Nephron (organoid): ENCODE results near the gene BCAS3.
"Not testable (repeated sequence)": the region's sequence is repeated elsewhere in the genome, so short reads cannot be mapped to it uniquely, and the experiment has no call there.

Experiments
- H3K27ac Mint-ChIP-seq, 3 experiments: 2 replicates each; pipeline ENCODE4 v1.8.0; 2020; ENCODE audit warnings: mixed read lengths in 3 of 3, mild to moderate bottlenecking in 2 of 3, moderate library complexity in 1 of 3
- H3K27me3 Mint-ChIP-seq: 2 replicates; pipeline ENCODE4 v1.8.0; 2021; ENCODE audit warnings: low read depth, mild to moderate bottlenecking, moderate library complexity, mixed read lengths
- H3K36me3 Mint-ChIP-seq: 2 replicates; pipeline ENCODE4 v1.8.0; 2020; ENCODE audit warnings: low read depth, mixed read lengths
- H3K4me1 Mint-ChIP-seq: 2 replicates; pipeline ENCODE4 v1.8.0; 2020; ENCODE audit warnings: mixed read lengths
- H3K4me3 Mint-ChIP-seq, 3 experiments: 2 replicates each; pipeline ENCODE4 v1.8.0; 2020; ENCODE audit warnings: mild to moderate bottlenecking in 3 of 3, mixed read lengths in 3 of 3, moderate library complexity in 2 of 3
- H3K9me3 Mint-ChIP-seq: 2 replicates; pipeline ENCODE4 v1.8.0; 2020; ENCODE audit warnings: mixed read lengths
- TF ChIP-seq, protein P1 (sequence below), 3 experiments: fragments of 200-600 bp; sonication (generic); IDR thresholded peaks; one replicate each; pipeline ENCODE4 v1.5.0; 2021; ENCODE audit warnings: antibody characterized with exemption in 3 of 3; ENCODE audit not compliant: unreplicated experiment in 3 of 3

The BCAS3 gene

DNA sequence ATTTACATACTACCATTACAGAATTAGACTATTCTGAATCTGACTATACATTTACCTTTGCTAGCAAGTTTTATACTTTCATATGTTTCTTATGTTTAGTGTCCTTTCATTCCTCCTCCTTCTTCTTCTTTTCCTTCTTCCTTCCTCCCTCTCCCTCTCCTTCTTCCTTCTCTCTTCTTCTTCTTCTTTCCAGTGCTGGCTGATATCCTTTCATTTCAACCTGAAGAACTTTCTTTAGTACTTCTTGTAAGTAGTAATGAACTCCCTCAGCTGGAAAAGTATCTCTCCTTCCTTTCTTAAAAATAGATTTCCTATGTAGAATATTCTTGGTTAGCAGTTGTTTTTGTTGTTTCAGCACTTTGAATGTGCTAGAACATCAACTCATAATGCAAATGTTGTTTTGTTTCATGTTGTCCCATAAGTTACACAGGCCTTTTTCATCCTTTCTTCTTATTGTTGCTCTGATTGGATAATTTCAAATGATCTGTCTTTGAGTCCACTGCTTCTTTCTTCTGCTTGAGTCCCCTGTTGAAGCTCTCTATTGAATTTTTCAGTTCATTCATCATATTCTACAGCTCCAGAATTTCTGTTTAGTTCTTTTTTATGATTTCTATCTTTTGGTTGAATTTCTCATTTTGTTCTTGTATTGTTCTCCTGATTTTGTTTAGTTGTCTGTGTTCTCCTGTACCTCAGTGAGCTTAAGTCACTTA lies 759.5 kb downstream of the BCAS3 start:
- peaks cover 44% of the 10 kb centered on the region for H3K9me3 Mint-ChIP-seq
- no peak overlapping the region for H3K27ac Mint-ChIP-seq
- H3K27me3 Mint-ChIP-seq: peaks cover 24% of the 10 kb centered on the region
- no peak overlapping the region for H3K4me3 Mint-ChIP-seq
- H3K4me1 Mint-ChIP-seq: no peaks in the 10 kb centered on the region
- H3K36me3 Mint-ChIP-seq: peaks cover 5% of the 10 kb centered on the region
- TF ChIP-seq, protein P1, sequence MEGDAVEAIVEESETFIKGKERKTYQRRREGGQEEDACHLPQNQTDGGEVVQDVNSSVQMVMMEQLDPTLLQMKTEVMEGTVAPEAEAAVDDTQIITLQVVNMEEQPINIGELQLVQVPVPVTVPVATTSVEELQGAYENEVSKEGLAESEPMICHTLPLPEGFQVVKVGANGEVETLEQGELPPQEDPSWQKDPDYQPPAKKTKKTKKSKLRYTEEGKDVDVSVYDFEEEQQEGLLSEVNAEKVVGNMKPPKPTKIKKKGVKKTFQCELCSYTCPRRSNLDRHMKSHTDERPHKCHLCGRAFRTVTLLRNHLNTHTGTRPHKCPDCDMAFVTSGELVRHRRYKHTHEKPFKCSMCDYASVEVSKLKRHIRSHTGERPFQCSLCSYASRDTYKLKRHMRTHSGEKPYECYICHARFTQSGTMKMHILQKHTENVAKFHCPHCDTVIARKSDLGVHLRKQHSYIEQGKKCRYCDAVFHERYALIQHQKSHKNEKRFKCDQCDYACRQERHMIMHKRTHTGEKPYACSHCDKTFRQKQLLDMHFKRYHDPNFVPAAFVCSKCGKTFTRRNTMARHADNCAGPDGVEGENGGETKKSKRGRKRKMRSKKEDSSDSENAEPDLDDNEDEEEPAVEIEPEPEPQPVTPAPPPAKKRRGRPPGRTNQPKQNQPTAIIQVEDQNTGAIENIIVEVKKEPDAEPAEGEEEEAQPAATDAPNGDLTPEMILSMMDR (IDR thresholded peaks at IDR 0.05; ENCODE audit: unreplicated experiment in 3 of 3): no peak

DNA sequence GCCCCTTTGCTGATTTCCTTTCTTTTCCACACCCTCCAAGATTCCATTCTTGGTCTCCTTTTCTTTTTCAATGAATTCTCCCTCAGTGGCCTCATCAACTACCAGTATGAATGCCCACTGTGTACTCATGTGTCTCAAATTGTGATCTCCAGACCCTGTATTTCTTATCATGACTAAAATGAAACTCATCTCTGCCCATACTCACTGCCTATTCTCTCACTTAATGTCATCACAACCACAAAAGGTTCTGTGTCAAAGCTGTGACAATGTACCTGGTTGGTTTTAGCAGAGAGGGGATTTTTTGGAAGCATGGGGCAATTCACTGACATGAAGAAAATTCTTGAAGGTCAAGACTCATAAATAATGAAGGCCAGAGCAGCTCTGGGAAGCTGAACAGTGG lies 763.0 kb downstream of the BCAS3 start:
- TF ChIP-seq, protein P1 (IDR thresholded peaks at IDR 0.05; ENCODE audit: unreplicated experiment in 3 of 3): no peak
- H3K4me3 Mint-ChIP-seq: no peak overlapping the region
- no peak overlapping the region for H3K27ac Mint-ChIP-seq
- H3K36me3 Mint-ChIP-seq: no peaks in the 10 kb centered on the region
- peaks cover 26% of the 10 kb centered on the region for H3K9me3 Mint-ChIP-seq
- no peaks in the 10 kb centered on the region for H3K4me1 Mint-ChIP-seq
- peaks cover 36% of the 10 kb centered on the region for H3K27me3 Mint-ChIP-seq

DNA sequence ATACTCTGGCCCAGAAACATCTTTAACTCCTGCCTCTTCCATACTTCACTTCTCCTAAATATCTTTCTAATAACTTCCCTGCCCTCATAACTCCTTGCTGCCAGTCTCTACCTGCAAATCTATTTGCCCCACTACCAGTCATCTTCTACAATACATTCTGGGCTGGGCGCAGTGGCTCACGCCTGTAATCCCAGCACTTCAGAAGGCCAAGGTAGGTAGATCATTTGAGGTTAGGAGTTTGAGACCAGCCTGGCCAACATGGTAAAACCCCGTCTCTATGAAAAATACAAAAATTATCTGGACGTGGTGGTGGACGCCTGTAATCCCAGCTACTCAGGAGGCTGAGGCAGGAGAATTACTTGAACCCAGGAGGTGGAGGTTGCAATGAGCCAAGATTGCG lies 763.9 kb downstream of the BCAS3 start:
- not testable (repeated sequence) for H3K27ac Mint-ChIP-seq, H3K36me3 Mint-ChIP-seq, H3K4me3 Mint-ChIP-seq, H3K4me1 Mint-ChIP-seq
- Mint-ChIP-seq H3K9me3 (peaks cover 21% of the 10 kb centered on the region), H3K27me3 (peaks cover 44% of the 10 kb centered on the region)

DNA sequence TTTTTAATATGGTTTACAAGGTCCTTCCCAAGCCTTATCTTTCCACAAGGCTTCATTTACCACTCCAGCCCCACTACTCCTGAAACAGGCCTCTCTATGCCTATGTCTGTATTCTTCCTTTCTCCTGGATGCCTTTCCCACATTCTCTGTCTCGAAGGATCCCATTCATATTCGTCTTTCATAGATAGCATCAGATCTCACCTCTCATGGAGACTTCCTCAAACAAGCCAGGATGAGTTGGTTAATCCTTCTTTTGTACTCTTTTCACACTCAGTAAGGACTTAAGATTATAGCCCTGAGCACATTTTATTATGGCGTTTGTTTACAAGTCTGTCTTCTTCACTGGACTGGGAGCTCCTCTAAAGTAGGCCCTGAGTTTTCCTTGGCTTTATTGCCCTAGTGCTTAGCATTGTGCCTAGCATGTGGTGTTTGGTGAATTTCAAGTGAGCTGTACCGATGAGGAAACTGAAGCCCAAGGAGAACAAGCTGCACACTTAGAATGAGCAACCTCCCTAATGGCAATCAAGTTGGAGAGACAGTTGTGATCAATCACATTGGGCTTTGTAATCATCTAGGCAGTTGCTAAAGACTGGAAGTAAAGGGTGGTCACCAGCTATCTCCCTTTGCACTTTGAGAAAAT lies 764.6 kb downstream of the BCAS3 start:
- no peaks in the 10 kb centered on the region for H3K4me1 Mint-ChIP-seq
- H3K36me3 Mint-ChIP-seq: no peaks in the 10 kb centered on the region
- TF ChIP-seq, protein P1 (IDR thresholded peaks at IDR 0.05; ENCODE audit: unreplicated experiment in 3 of 3): no peak
- H3K27me3 Mint-ChIP-seq: peaks cover 51% of the 10 kb centered on the region
- no peak overlapping the region for H3K27ac Mint-ChIP-seq
- no peak overlapping the region for H3K4me3 Mint-ChIP-seq
- peaks cover 17% of the 10 kb centered on the region for H3K9me3 Mint-ChIP-seq
